Activated T-helper 1 cell treated with Interleukin-2 at 50 U/mL for 16 hours (primary cell): ENCODE measurements around the gene ODAD4.
"Not testable (repeated sequence)": the region's sequence is repeated elsewhere in the genome, so short reads cannot be mapped to it uniquely, and the experiment has no call there.

Experiments used
- DNase-seq: peaks from one replicate; pipeline ENCODE4 v3.0.0-alpha.2; 2020; ENCODE audit warnings: low read depth

ODAD4 gene

GRCh38 chr17:41912925-41913324 is 17.5 kb upstream of the ODAD4 start:
- no peak for DNase-seq

- DNase-seq, result no peak
These were observed 16.6 kb upstream of the ODAD4 start for GRCh38 chr17:41913798-41914197.

- no peak for DNase-seq
These were observed 16.1 kb upstream of the ODAD4 start for GRCh38 chr17:41914358-41914766.

DNA sequence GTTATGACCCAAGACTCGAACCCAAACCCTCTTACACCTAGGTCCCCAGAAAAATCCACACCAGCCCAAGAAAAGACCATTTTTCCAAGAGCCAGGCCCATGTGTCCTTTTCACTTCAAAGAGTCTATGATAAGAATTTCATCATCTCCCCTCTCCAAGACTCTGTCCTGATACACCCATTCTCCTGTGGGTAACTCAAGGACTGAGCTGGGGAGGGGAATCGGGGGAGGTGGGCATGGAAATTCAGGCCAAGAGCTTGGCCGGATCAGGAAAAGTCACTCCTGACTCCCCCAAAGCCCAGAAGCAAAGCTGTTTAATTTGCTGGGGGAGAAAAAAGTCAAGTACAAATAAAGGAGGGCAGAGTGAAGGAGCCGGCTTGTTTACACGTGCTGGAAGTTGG is 15.4 kb upstream of the ODAD4 start:
- DNase-seq, result no peak

GRCh38 chr17:41915566-41915965 is 14.9 kb upstream of the ODAD4 start:
- DNase-seq, result no peak

DNA sequence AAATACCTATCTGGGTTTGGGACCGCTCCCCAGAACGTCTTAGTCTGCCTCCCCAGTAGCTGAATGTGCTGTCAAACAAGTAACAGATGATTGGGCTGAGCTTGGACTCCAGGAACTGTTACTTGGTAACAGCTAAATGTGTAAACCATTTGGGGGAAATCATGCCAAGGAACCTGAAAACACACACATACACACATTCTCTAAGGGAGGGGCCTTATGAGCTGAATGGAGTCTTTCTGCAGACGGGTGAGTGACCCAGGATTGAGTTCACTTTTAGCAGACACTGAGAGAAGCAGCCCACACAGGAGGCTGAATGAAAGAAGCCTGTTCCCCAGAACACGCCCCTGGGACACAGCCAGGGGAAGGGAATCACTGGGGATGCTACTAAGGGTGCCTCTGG is 13.2 kb upstream of the ODAD4 start:
- DNase-seq, result no peak

GRCh38 chr17:41917679-41918313 is 12.6 kb upstream of the ODAD4 start:
- DNase-seq, result peak; percentile 9

DNA sequence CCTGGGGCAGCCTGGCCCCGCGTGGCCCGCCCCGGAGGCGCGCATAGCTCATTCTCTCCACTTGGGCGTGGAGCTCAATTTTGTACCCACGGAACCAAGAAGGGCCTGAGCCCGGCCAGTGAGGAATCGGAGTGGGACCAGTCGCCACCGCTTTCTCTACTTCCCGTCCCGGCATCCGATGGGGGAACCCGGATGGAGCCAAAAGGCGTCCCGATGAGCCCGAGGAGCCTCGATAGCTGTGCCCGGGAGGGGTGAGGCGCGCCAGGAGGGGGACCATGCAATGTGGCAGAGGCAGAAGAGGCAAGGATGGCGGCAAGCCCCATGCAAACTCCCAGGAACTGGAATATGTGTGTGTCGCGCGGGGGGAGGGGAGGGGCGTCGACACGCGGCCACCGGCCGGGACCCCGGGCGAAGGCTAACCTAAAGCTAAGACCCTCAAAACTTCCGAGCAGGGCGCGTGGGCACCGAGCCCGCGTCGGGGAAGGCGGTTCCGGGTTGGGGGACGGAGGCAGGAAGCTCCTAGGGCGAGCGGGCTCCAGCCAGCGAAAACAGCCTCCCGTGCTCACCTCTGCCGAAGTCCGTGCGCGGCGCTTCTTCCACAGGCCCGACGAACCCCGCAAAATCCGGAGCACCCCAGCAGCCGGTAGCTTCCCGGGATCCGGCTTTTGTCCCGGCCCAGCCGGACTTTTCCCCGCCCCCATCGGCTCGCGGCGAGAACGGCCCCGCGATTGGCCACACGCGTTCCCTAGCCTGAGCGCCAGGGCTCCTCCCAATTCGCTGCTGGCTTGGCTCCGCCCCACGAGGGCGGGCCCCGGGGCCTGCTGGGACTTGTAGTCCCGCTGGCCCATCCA is 11.9 kb upstream of the ODAD4 start, which contains the start of gene ACLY:
Gene ACLY, minus strand, starts transcription at position 638 of the 851 bp plus-strand sequence. CDS start 5,078 bp downstream, outside the sequence.
- peak; percentile 96 for DNase-seq

DNA sequence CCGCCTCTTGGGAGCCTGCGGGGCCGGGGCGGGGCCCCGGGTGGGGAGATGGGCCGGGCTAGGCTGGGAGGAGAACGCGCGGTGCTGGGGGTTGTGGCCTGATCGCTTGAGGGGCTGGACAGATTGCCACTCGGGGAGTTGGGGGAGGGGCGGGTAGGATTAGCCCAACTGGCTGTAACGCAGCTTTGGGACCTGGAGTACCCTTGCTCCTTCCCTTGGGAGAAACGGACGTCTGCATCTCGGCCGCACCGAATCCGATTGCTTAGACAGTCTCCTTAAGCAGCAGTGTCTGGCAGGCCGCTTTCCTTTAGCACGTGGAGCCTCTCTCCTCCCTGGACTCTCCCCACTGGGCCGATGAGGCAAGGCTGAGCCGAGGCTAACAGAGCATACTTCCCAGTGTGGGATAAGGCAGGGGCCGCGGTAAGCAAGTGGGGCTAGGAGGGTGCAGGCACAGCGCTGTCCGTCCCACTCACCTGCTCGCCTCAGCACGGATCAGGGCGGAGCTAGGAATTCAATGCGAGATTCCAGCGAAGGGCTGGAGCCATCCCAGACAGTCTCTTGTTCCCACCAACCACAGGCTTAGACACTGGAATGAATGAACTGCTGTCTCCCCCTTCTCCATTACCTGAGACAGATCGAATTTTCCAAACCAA is 11.1 kb upstream of the ODAD4 start:
- no peak for DNase-seq

DNA sequence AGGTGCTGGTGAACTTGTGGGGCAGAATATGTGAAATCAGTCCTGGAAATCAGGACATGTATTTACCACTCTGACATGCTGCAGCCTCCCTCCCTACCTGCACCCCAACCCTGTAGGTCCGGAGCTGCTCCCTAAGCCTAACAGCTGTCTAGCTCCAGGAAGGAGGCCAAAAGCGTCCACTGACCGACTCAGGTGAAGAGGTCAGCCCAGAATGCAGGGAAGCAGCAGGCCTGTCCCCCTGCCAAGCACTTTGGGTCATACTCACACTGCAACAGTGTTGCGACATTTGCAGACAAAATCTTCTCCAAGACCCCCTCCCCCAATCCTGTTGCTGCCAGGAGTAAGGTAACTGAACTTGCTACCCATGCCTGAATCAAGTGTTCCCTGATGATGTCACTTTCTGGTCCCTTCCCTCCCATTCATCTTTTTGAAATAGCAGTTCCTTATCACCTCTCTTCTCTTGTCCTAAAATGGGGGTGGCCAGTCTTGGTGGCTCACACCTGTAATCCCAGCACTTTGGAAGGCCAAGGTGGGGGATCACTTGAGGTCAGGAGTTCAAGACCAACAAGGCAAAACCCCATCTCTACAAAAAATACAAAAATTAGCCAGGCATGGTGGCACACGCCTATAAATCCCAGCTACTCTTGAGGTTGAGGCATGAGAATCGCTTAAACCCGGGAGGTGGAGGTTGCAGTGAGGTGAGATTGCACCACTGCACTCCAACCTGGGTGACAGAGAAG is 10.4 kb upstream of the ODAD4 start:
- DNase-seq, result no peak

GRCh38 chr17:41920580-41920955 is 9.8 kb upstream of the ODAD4 start:
- no peak for DNase-seq

DNA sequence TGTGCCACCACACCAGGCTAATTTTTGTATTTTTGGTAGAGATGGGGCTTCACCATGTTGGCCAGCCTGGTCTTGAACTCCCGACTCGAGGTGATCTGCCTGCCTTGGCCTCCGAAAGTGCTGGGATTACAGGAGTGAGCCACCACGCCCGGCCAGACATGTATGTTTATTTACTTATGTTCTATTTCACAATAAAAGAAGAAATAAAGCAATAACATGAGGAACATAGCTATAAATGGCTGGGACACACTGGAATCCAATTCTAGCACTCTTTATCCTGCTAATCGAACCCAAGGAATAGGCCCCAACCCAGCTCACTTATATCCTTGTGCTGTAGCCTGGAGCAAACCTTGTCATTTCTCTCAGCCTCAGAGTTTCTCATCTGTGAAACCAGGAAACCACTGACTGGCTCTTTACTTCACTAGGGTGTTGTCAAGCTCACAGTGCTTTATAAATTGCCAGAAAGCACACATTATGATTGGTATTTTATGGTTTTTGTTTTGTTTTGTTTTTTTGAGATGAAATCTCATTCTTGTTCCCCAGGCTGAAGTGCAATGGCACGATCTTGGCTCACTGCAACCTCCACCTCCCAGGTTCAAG is 4.3 kb upstream of the ODAD4 start:
- no peak for DNase-seq

- DNase-seq, result no peak
These were observed 1.6 kb upstream of the ODAD4 start for GRCh38 chr17:41928693-41929251.

- DNase-seq, result not testable (repeated sequence)
These were observed 378 bp downstream of the ODAD4 start for GRCh38 chr17:41930833-41931156.

DNA sequence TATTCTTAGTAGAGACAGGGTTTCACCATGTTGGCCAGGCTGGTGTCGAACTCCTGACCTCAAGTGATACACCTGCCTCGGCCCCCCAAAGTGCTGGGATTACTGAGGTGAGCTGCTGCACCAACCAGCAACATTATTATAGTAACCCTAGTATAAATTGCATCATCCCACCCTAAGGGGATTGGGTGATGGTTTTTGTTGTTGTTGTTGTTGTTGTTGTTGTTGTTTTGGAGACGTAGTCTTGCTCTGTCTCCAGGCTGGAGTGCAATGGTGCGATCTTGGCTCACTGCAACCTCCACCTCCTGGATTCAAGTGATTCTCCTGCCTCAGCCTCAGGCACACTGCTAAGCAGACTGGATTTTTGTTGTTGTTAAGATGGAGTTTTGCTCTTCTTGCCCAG is 1.3 kb downstream of the ODAD4 start:
- DNase-seq, result not testable (repeated sequence)

DNA sequence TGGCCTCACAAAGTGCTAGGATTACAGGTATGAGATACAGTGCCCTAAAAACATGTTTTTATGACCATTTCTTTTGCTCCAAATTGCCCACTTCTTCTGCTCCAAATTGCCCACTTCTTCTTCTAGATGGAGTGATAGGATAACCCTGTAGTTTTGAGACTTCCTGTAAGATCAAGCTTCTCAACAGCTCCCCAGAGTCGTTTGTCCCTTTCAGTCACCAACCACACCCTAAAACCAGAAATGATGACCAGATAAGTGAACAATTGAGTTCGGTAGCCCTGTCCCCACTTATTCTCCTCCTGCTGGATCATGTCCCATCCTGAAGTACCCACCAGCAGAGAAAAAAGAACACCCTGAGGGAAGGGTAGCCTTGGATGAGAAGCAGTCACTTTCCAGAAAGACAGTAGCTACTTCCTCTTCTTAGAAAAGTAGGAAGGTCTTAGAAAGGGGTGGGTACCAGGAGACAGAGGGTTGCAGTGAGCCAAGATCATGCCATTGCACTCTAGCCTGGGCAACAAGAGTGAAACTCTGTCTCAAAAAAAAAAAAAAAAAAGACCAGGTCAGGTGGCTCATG is 2.5 kb downstream of the ODAD4 start:
- DNase-seq, result no peak

DNA sequence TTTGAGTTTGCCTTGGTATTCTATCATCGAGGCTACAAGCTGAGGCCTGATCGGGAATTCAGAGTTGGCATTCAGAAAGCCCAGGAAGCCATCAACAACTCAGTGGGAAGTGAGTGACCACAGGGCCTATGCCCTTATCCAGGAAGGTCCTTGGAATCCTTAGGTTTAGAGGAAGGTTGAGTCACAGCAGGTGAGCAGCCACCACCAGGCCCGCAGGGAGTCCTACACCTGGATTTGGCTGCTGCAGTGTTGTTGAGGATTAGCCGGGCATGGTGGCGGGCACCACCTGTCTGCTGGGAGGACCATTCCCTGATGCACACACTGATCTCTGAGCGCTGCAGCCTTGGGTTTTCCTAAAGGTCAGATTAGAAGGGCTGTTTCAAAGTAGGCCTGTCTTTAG is 5.2 kb downstream of the ODAD4 start:
- DNase-seq, result no peak

GRCh38 chr17:41937970-41938954 is 7.8 kb downstream of the ODAD4 start:
- no peak for DNase-seq

GRCh38 chr17:41939044-41939692 is 8.8 kb downstream of the ODAD4 start:
- no peak for DNase-seq

GRCh38 chr17:41939693-41940090 is 9.3 kb downstream of the ODAD4 start:
- DNase-seq, result no peak
